ENCODE measurements around the gene ADGRG2.

The ADGRG2 gene

GRCh38 chrX:19121898-19122640 lies at the start of gene ADGRG2:
TSS of gene ADGRG2 (minus strand) at chrX:19122468. CDS start at chrX:19068834, 53,634 bp downstream.
- peak within 1 kb of the TSS; percentile 28 to 33 for H3K4me3 ChIP-seq (replicated peaks in 1 of 2; ENCODE audit: low read depth in 2 of 2, low read length in 2 of 2)
- no peak for TF ChIP-seq CTCF (IDR thresholded peaks at IDR 0.05; ENCODE audit: low read depth, low read length)
- peak; percentile 19 to 35 for DNase-seq (ENCODE audit: low read depth in 2 of 2)

- TF ChIP-seq CTCF (IDR thresholded peaks at IDR 0.05; ENCODE audit: low read depth, low read length) = no peak
- H3K4me3 ChIP-seq (replicated peaks in 1 of 2; ENCODE audit: low read depth in 2 of 2, low read length in 2 of 2) = no peak overlapping the region
- DNase-seq (ENCODE audit: low read depth in 2 of 2) = no peak
These were observed 46.3 kb upstream of the ADGRG2 start for GRCh38 chrX:19168609-19169008.

GRCh38 chrX:19162851-19163250 lies 40.6 kb upstream of the ADGRG2 start:
- TF ChIP-seq CTCF (IDR thresholded peaks at IDR 0.05; ENCODE audit: low read depth, low read length) = no peak
- DNase-seq (ENCODE audit: low read depth in 2 of 2) = no peak
- H3K4me3 ChIP-seq (replicated peaks in 1 of 2; ENCODE audit: low read depth in 2 of 2, low read length in 2 of 2) = no peak overlapping the region

- DNase-seq (ENCODE audit: low read depth in 2 of 2) = no peak
- TF ChIP-seq CTCF (IDR thresholded peaks at IDR 0.05; ENCODE audit: low read depth, low read length) = no peak
These were observed 33.9 kb upstream of the ADGRG2 start for GRCh38 chrX:19156186-19156585.

GRCh38 chrX:19152762-19153161 lies 30.5 kb upstream of the ADGRG2 start:
- peak in 1 of 2 donors; percentile 9 for DNase-seq (ENCODE audit: low read depth in 2 of 2)
- TF ChIP-seq CTCF (IDR thresholded peaks at IDR 0.05; ENCODE audit: low read depth, low read length) = no peak
- H3K4me3 ChIP-seq (replicated peaks in 1 of 2; ENCODE audit: low read depth in 2 of 2, low read length in 2 of 2) = no peak overlapping the region

More at GRCh38 chrX:19156186-19156585, 33.9 kb upstream of the ADGRG2 start:
- H3K4me3 ChIP-seq (replicated peaks in 1 of 2; ENCODE audit: low read depth in 2 of 2, low read length in 2 of 2) = no peak overlapping the region

- DNase-seq (ENCODE audit: low read depth in 2 of 2) = peak in 1 of 2 donors; percentile 69
- no peak for TF ChIP-seq CTCF (IDR thresholded peaks at IDR 0.05; ENCODE audit: low read depth, low read length)
- H3K4me3 ChIP-seq (replicated peaks in 1 of 2; ENCODE audit: low read depth in 2 of 2, low read length in 2 of 2) = no peak overlapping the region
These were observed 14.8 kb upstream of the ADGRG2 start for GRCh38 chrX:19137067-19137466.
